NCI-H146 treated with DMSO at 0.1 percent for 48 hours (cell line): ENCODE results near the gene ATP2B2.

Experiments used
- DNase-seq: peaks from one replicate; lab custom pipeline; 2025; ENCODE audit not compliant: unreplicated experiment; lab: John Stamatoyannopoulos, UW

The ATP2B2 gene

GRCh38 chr3:10495614-10496013, 9.8 kb downstream of the ATP2B2 start:
- DNase-seq = no peak

- no peak for DNase-seq
Measured at GRCh38 chr3:10495003-10495402, 10.4 kb downstream of the ATP2B2 start.

GRCh38 chr3:10494180-10494579, 11.2 kb downstream of the ATP2B2 start:
- no peak for DNase-seq

- DNase-seq = no peak
Measured at GRCh38 chr3:10493202-10493589, 12.2 kb downstream of the ATP2B2 start.

GRCh38 chr3:10492364-10493201, 12.8 kb downstream of the ATP2B2 start:
- no peak for DNase-seq

GRCh38 chr3:10489746-10490483, 15.5 kb downstream of the ATP2B2 start:
- no peak for DNase-seq

- DNase-seq = no peak
Measured at GRCh38 chr3:10487988-10488633, 17.3 kb downstream of the ATP2B2 start.

- DNase-seq = no peak
Measured at GRCh38 chr3:10485806-10486205, 19.6 kb downstream of the ATP2B2 start.

- no peak for DNase-seq
Measured at GRCh38 chr3:10485380-10485779, 20.0 kb downstream of the ATP2B2 start.

GRCh38 chr3:10484709-10485108, 20.7 kb downstream of the ATP2B2 start:
- DNase-seq = no peak

GRCh38 chr3:10483686-10484345, 21.6 kb downstream of the ATP2B2 start:
- DNase-seq = no peak

GRCh38 chr3:10483364-10483675, 22.1 kb downstream of the ATP2B2 start:
- DNase-seq = no peak

GRCh38 chr3:10482631-10483363, 22.6 kb downstream of the ATP2B2 start:
- DNase-seq = no peak

- DNase-seq = no peak
Measured at GRCh38 chr3:10480871-10481378, 24.5 kb downstream of the ATP2B2 start.

GRCh38 chr3:10479311-10479710, 26.1 kb downstream of the ATP2B2 start:
- no peak for DNase-seq

GRCh38 chr3:10475983-10476382, 29.4 kb downstream of the ATP2B2 start:
- DNase-seq = no peak

GRCh38 chr3:10474847-10475246, 30.5 kb downstream of the ATP2B2 start:
- DNase-seq = no peak

- no peak for DNase-seq
Measured at GRCh38 chr3:10474275-10474646, 31.1 kb downstream of the ATP2B2 start.

- DNase-seq = no peak
Measured at GRCh38 chr3:10473581-10474274, 31.7 kb downstream of the ATP2B2 start.

- no peak for DNase-seq
Measured at GRCh38 chr3:10472877-10473440, 32.4 kb downstream of the ATP2B2 start.
